Caco-2 (cell line): ENCODE data around the gene JAK1. TPM values are rescaled to one million over a fixed set of nuclear protein-coding genes. Genes with fewer than 3 reads are reported as not detected.

ENCODE experiments used
- BruUV-seq: library from RNA; stranded (reverse); fragments of 400-500 nt; replicated peaks from 2 replicates; lab custom pipeline; 2021; lab: Mats Ljungman, UMichigan
- CTCF ChIA-PET: fragments of 300-600 bp; sonication (Branson Sonifier 250); formaldehyde crosslinking; loops from one replicate; lab custom pipeline; 2022; ENCODE audit warnings: antibody characterized with exemption; lab: Charles Lee
- POLR2A ChIA-PET: fragments of 300-600 bp; sonication (Branson Sonifier 250); formaldehyde crosslinking; loops from one replicate; lab custom pipeline; 2022; ENCODE audit warnings: antibody characterized with exemption; lab: Charles Lee
- DNase-seq, 2 experiments: peaks; one replicate each; pipeline versions ENCODE4 v3.0.0 to v3.0.0-alpha.2; 2020 to 2022
- H3K27me3 ChIP-seq: replicated peaks from 2 replicates; pipeline ENCODE4 v1.6.0; 2011; ENCODE audit warnings: low read length; ENCODE audit not compliant: control insufficient read depth, insufficient read depth
- H3K36me3 ChIP-seq: 2 replicates; pipeline ENCODE4 v1.5.1; 2011; ENCODE audit warnings: low read length; ENCODE audit not compliant: control insufficient read depth, insufficient read depth
- H3K4me1 ChIP-seq: fragments of 250-450 bp; sonication (Bioruptor Pico); 2 replicates; pipeline ENCODE4 v1.5.1; 2020; ENCODE audit warnings: mild to moderate bottlenecking
- H3K4me3 ChIP-seq: 2 replicates; pipeline ENCODE4 v1.5.1; 2011; ENCODE audit warnings: low read depth, mild to moderate bottlenecking, control low read depth, low read length
- H3K9me3 ChIP-seq: fragments of 250-450 bp; sonication (Bioruptor Pico); 2 replicates; pipeline ENCODE4 v1.5.1; 2020; ENCODE audit warnings: mild to moderate bottlenecking, moderate library complexity
- H3K27ac Mint-ChIP-seq: one replicate; pipeline ENCODE4 v1.8.0; 2022; ENCODE audit warnings: mixed read lengths; ENCODE audit not compliant: unreplicated experiment
- H3K27me3 Mint-ChIP-seq: one replicate; pipeline ENCODE4 v1.8.0; 2022; ENCODE audit warnings: mixed read lengths; ENCODE audit not compliant: insufficient read depth, unreplicated experiment
- H3K36me3 Mint-ChIP-seq: one replicate; pipeline ENCODE4 v1.8.0; 2022; ENCODE audit warnings: mild to moderate bottlenecking, mixed read lengths; ENCODE audit not compliant: insufficient read depth, unreplicated experiment
- H3K4me1 Mint-ChIP-seq: one replicate; pipeline ENCODE4 v1.8.0; 2022; ENCODE audit warnings: low read depth, mixed read lengths; ENCODE audit not compliant: unreplicated experiment
- H3K4me3 Mint-ChIP-seq: one replicate; pipeline ENCODE4 v1.8.0; 2022; ENCODE audit warnings: mild to moderate bottlenecking, moderate library complexity, mixed read lengths; ENCODE audit not compliant: unreplicated experiment
- H3K9me3 Mint-ChIP-seq: one replicate; pipeline ENCODE4 v1.8.0; 2022; ENCODE audit warnings: mixed read lengths; ENCODE audit not compliant: unreplicated experiment
- CTCF ChIP-seq, 2 experiments: fragments of 200-600 bp in 1 of 2; IDR thresholded peaks; 1 replicate in 1 of 2; 2 replicates in 1 of 2; pipeline versions ENCODE4 v1.5.1 to v1.8.0; 2011 to 2022; ENCODE audit warnings: antibody characterized with exemption in 1 of 2, control low read depth in 1 of 2, inconsistent platforms in 1 of 2, low read depth in 1 of 2, low read length in 1 of 2, mild to moderate bottlenecking in 1 of 2, moderate library complexity in 1 of 2; ENCODE audit not compliant: insufficient read depth in 1 of 2, severe bottlenecking in 1 of 2, unreplicated experiment in 1 of 2
- intact Hi-C: fragments of 100-400 bp; cut with micrococcal nuclease; formaldehyde crosslinking; loops from one replicate; pipeline ENCODE4 v1.10.0; 2022; ENCODE audit not compliant: unreplicated experiment
- total RNA-seq: library from RNA; stranded (reverse); gene quantifications from 2 replicates; pipeline ENCODE4 v1.2.3, GENCODE V29; 2022

Gene JAK1
- total RNA-seq, 1 experiment from 2014 or later = 35.5 TPM

- ChIA-PET POLR2A (no interaction called here), CTCF (no interaction called here)
- peaks cover 18% of the 10 kb centered on the region for H3K36me3 Mint-ChIP-seq
- no peaks in the 10 kb centered on the region for H3K9me3 Mint-ChIP-seq
- BruUV-seq = no TSS peak
- Histone ChIP-seq H3K36me3 (no peaks in the 10 kb centered on the region), H3K27me3 (no peaks in the 10 kb centered on the region), H3K4me1 (no peaks in the 10 kb centered on the region), H3K4me3 (no peak overlapping the region), H3K9me3 (no peaks in the 10 kb centered on the region)
- H3K27ac Mint-ChIP-seq = no peak overlapping the region
- H3K4me1 Mint-ChIP-seq = no peaks in the 10 kb centered on the region
- no peaks in the 10 kb centered on the region for H3K27me3 Mint-ChIP-seq
- no peak for TF ChIP-seq CTCF (IDR thresholded peaks at IDR 0.05; ENCODE audit: insufficient read depth in 1 of 2, low read depth in 1 of 2, low read length in 1 of 2, severe bottlenecking in 1 of 2, unreplicated experiment in 1 of 2)
- H3K4me3 Mint-ChIP-seq = no peak overlapping the region
- no peak for DNase-seq
- intact Hi-C loops = no loop called here
These were observed 124.9 kb downstream of the JAK1 start for GRCh38 chr1:64841330-64842065.

GRCh38 chr1:64839732-64840405 is 126.5 kb downstream of the JAK1 start:
- Mint-ChIP-seq H3K4me3 (no peak overlapping the region), H3K27me3 (no peaks in the 10 kb centered on the region), H3K36me3 (peaks cover 17% of the 10 kb centered on the region), H3K9me3 (no peaks in the 10 kb centered on the region), H3K27ac (no peak overlapping the region), H3K4me1 (no peaks in the 10 kb centered on the region)
- no peaks in the 10 kb centered on the region for H3K4me1 ChIP-seq
- ChIA-PET CTCF (no interaction called here), POLR2A (no interaction called here)
- no peak for TF ChIP-seq CTCF (IDR thresholded peaks at IDR 0.05; ENCODE audit: insufficient read depth in 1 of 2, low read depth in 1 of 2, low read length in 1 of 2, severe bottlenecking in 1 of 2, unreplicated experiment in 1 of 2)
- no TSS peak for BruUV-seq
- H3K9me3 ChIP-seq = no peaks in the 10 kb centered on the region
- intact Hi-C loops = no loop called here
- H3K4me3 ChIP-seq = no peak overlapping the region
- H3K36me3 ChIP-seq = no peaks in the 10 kb centered on the region
- no peaks in the 10 kb centered on the region for H3K27me3 ChIP-seq
- DNase-seq = no peak

DNA sequence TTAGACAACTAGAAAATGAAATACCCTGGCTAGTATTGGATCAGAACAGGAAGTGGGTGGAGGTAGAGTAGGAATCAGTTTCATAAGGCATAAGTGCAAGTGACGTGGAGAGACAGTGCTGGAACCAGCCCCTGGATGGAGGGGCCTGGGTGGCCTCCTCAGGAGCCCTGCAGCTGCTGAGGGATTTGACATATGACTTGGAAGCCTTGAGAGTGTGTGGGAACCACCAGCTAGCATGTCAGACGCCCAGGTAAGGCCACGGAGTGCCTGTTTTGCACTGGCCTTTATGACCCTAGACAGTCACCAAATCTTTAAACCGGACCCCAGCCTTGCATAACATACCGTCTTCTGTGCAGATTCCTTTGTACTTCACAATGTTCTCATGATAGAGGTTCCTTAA is 127.1 kb downstream of the JAK1 start:
- H3K27me3 Mint-ChIP-seq = no peaks in the 10 kb centered on the region
- POLR2A ChIA-PET = no interaction called here
- TF ChIP-seq CTCF (IDR thresholded peaks at IDR 0.05; ENCODE audit: insufficient read depth in 1 of 2, low read depth in 1 of 2, low read length in 1 of 2, severe bottlenecking in 1 of 2, unreplicated experiment in 1 of 2) = no peak
- Histone ChIP-seq H3K27me3 (no peaks in the 10 kb centered on the region), H3K36me3 (no peaks in the 10 kb centered on the region), H3K4me3 (no peak overlapping the region), H3K4me1 (no peaks in the 10 kb centered on the region), H3K9me3 (no peaks in the 10 kb centered on the region)
- DNase-seq = no peak
- peaks cover 17% of the 10 kb centered on the region for H3K36me3 Mint-ChIP-seq
- no peak overlapping the region for H3K4me3 Mint-ChIP-seq
- H3K27ac Mint-ChIP-seq = no peak overlapping the region
- no peaks in the 10 kb centered on the region for H3K4me1 Mint-ChIP-seq
- CTCF ChIA-PET = no interaction called here
- intact Hi-C loops = no loop called here
- no TSS peak for BruUV-seq
- H3K9me3 Mint-ChIP-seq = no peaks in the 10 kb centered on the region
